GM12878 (cell line): Measurements from ENCODE around the gene INSL3. TPM values are rescaled to one million over a fixed set of nuclear protein-coding genes. Genes with fewer than 3 reads are reported as not detected.

Experiments used
- ATAC-seq: fragments of 200-7000 bp; cut with Tn5 transposase; 3 replicates; pipeline ENCODE4 v1.9.1; 2020; ENCODE audit warnings: mild to moderate bottlenecking, moderate library complexity
- BruUV-seq: library from RNA; stranded (reverse); fragments of 400-500 nt; replicated peaks from 2 replicates; lab custom pipeline; 2021; lab: Mats Ljungman, UMichigan
- CTCF ChIA-PET: fragments of 300-600 bp; sonication (Branson Sonifier 250); formaldehyde crosslinking; extraction: SDS; loops from one replicate; lab custom pipeline; 2021; ENCODE audit warnings: inconsistent platforms; lab: Yijun Ruan, JAX
- POLR2A ChIA-PET: fragments of 350-600 bp; formaldehyde crosslinking; extraction: SDS; loops from one replicate; lab custom pipeline; 2021; ENCODE audit warnings: inconsistent platforms; lab: Charles Lee
- RAD21 ChIA-PET: fragments of 300-600 bp; sonication (Branson Sonifier 250); formaldehyde crosslinking; loops from one replicate; lab custom pipeline; 2023; ENCODE audit warnings: antibody characterized with exemption; ENCODE audit not compliant: unreplicated experiment; lab: Charles Lee
- SMC1A ChIA-PET: fragments of 300-600 bp; sonication (Branson Sonifier 250); formaldehyde crosslinking; loops from one replicate; lab custom pipeline; 2023; ENCODE audit not compliant: unreplicated experiment, uncharacterized antibody; lab: Charles Lee
- DNase-seq: peaks from one replicate; pipeline ENCODE4 v3.0.0-alpha.2; 2011; ENCODE audit warnings: low read depth, low spot score
- FAIRE-seq: peaks from 3 replicates; lab custom pipeline; 2011; peaks lifted over from hg19 to GRCh38; lab: Jason Lieb, UNC
- H2AFZ ChIP-seq: 2 replicates; pipeline ENCODE4 v1.6.0; 2011; ENCODE audit warnings: low read depth, low read length, control low read depth; ENCODE audit not compliant: control insufficient read depth
- H3K27ac ChIP-seq: 2 replicates; pipeline ENCODE4 v1.5.1; 2011; ENCODE audit warnings: control low read depth; ENCODE audit not compliant: control insufficient read depth, insufficient read depth
- H3K27me3 ChIP-seq, 2 experiments: replicated peaks in 1 of 2; 2 replicates each; pipeline versions ENCODE4 v1.6.0 to v1.6.1; 2011; ENCODE audit warnings: low read length in 1 of 2; ENCODE audit not compliant: control insufficient read depth in 2 of 2, insufficient read depth in 2 of 2
- H3K36me3 ChIP-seq, 2 experiments: 2 replicates each; pipeline ENCODE4 v1.5.1; 2011; ENCODE audit warnings: low read length in 1 of 2; ENCODE audit not compliant: control insufficient read depth in 2 of 2, insufficient read depth in 2 of 2
- H3K4me1 ChIP-seq: 2 replicates; pipeline ENCODE4 v1.6.1; 2011; ENCODE audit warnings: mild to moderate bottlenecking, low read length, moderate library complexity, mixed read lengths; ENCODE audit not compliant: control insufficient read depth, insufficient read depth
- H3K4me2 ChIP-seq: 2 replicates; pipeline ENCODE4 v1.6.0; 2011; ENCODE audit warnings: control low read depth; ENCODE audit not compliant: control insufficient read depth, insufficient read depth
- H3K4me3 ChIP-seq: fragments of 200-600 bp; sonication (generic); 2 replicates; pipeline ENCODE4 v1.5.1; 2016
- H3K79me2 ChIP-seq: 2 replicates; pipeline ENCODE4 v1.6.0; 2011; ENCODE audit warnings: low read length; ENCODE audit not compliant: control insufficient read depth, insufficient read depth
- H3K9ac ChIP-seq: 2 replicates; pipeline ENCODE4 v1.8.0; 2011; ENCODE audit warnings: low read length, control low read depth, mixed read lengths; ENCODE audit not compliant: control insufficient read depth, insufficient read depth
- H3K9me3 ChIP-seq: replicated peaks from 3 replicates; pipeline ENCODE4 v1.5.1; 2011; ENCODE audit warnings: mild to moderate bottlenecking, low read length; ENCODE audit not compliant: control insufficient read depth, insufficient read depth
- H4K20me1 ChIP-seq: 2 replicates; pipeline ENCODE4 v1.6.0; 2011; ENCODE audit not compliant: control insufficient read depth, insufficient read depth
- BHLHE40 ChIP-seq, 2 experiments: fragments of 450-650 bp in 1 of 2; IDR thresholded peaks; 2 replicates each; pipeline ENCODE4 v1.6.1; 2011 to 2017; ENCODE audit warnings: low read depth in 2 of 2, borderline replicate concordance in 1 of 2, improper control_type of control experiment in 1 of 2, low read length in 1 of 2, mild to moderate bottlenecking in 1 of 2
- KDM1A ChIP-seq: fragments of 200-600 bp; sonication (generic); IDR thresholded peaks from 2 replicates; pipeline ENCODE4 v1.6.1; 2016; ENCODE audit warnings: borderline replicate concordance
- POU2F2 ChIP-seq: IDR thresholded peaks from 3 replicates; pipeline ENCODE4 v1.6.1; 2011; ENCODE audit warnings: low read depth, mild to moderate bottlenecking, low read length, borderline replicate concordance
- SIX5 ChIP-seq: IDR thresholded peaks from 2 replicates; pipeline ENCODE4 v1.6.1; 2011; ENCODE audit warnings: mild to moderate bottlenecking, low read depth, low read length, moderate library complexity; ENCODE audit not compliant: severe bottlenecking
- SPI1 ChIP-seq: IDR thresholded peaks from 2 replicates; pipeline ENCODE4 v1.6.1; 2011; ENCODE audit warnings: low read depth, mild to moderate bottlenecking, low read length, moderate library complexity, borderline replicate concordance; ENCODE audit not compliant: insufficient read depth
- SREBF2 ChIP-seq: IDR thresholded peaks from 2 replicates; pipeline ENCODE4 v1.6.1; 2012; ENCODE audit warnings: mild to moderate bottlenecking, low read length
- whole genome bisulfite sequencing: methylation state at CpG from one replicate; pipeline ENCODE4 v1.1.6; 2016; ENCODE audit warnings: low lambda C conversion rate; ENCODE audit not compliant: insufficient replicate concordance, insufficient coverage; ENCODE audit errors: missing lambda C conversion rate; 5-methylcytosine and 5-hydroxymethylcytosine counted together
- in situ Hi-C: fragments of 300-500 bp; cut with MboI; formaldehyde crosslinking; loops from 9 replicates; pipeline ENCODE4 v1.14.3; 2018; ENCODE audit warnings: mixed read lengths
- intact Hi-C: fragments of 100-400 bp; cut with micrococcal nuclease; formaldehyde crosslinking; loops from one replicate; pipeline ENCODE4 v1.14.2; 2022; ENCODE audit not compliant: unreplicated experiment
- polyA plus RNA-seq, 11 experiments: library from polyadenylated mRNA; depleted of rRNA in 4 of 11; unstranded in 6 of 11; stranded (reverse) in 5 of 11; fragments of >200 nt; fragmentation: Nextera tagmentation in 4 of 11; fragmentation: Illumina TruSeq in 1 of 11; extraction: Ambion mirVana in 4 of 11; extraction: Trizol in 1 of 11; gene quantifications; 1 replicate in 1 of 11; 2 replicates in 10 of 11; pipeline versions ENCODE4 v1.2.1 to v1.2.3, GENCODE V29; 2011 to 2016; ENCODE audit warnings: inconsistent platforms in 2 of 11, missing spikeins in 2 of 11, low read depth in 1 of 11
- total RNA-seq, 4 experiments: library from RNA; depleted of rRNA in 3 of 4; stranded (reverse); fragments of >200 nt in 3 of 4; fragmentation: Illumina TruSeq in 1 of 4; extraction: Trizol in 1 of 4; gene quantifications; 2 replicates each; pipeline versions ENCODE4 v1.2.1 to v1.2.3, GENCODE V29; 2013 to 2021
- TF ChIP-seq, protein P1 (sequence below): IDR thresholded peaks from 2 replicates; pipeline ENCODE4 v1.6.1; 2012; ENCODE audit warnings: low read depth, low read length, improper control_type of control experiment
- TF ChIP-seq, protein P2 (sequence below): fragments of 450-650 bp; formaldehyde crosslinking; IDR thresholded peaks from 2 replicates; pipeline ENCODE4 v1.4.0; 2022; ENCODE audit warnings: mild to moderate bottlenecking, moderate library complexity

The INSL3 gene
- total and polyA plus RNA-seq, 10 of the 15 experiments (the other 5 are each of a cell fraction or from before 2014, with no cell fraction given) = 0.27 to 1.9 (median 0.70) TPM

DNA sequence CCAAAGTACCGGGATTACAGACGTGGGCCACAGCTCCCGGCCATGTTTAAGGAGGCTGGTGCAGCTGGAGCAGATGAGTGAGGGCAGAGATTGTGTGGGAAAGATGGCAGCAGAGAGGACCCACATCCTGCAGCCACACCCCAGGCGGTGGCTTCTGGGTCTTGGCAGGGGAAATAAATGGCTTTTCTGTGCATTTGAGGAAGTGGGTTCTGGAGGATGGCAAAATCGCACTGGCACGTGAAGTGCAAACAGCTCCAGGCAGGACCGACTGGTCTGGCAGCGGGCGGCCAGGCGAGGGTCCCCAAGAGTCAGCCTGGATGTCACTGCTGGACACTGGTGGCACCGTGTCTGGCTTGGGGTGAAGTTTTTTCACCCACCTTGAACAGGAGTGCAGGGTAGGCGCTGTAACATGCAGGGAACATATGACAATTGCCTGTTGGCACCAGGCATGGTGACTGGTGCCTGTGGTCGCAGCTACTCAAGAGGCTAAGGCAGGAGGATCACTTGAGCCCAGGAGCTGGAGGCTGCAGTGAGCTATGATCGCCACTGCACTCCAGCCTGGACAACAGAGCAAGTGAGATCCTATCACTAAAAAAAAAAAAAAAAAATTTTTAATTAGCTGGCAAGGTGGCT is 17.9 kb downstream of the INSL3 start:
- H3K4me2 ChIP-seq = no peak overlapping the region
- ChIA-PET RAD21 (no interaction called here), POLR2A (interaction anchor here (0.6 to 1.1 kb wide), 3 partner anchors 20 to 593 kb away, joined by 3 to 4 read pairs (median 3); partner anchors contain the start of gene MAP1S), CTCF (interaction anchor here (1.0 to 2.1 kb wide), 6 partner anchors 21 to 134 kb away, joined by 3 to 5 read pairs (median 4); partner anchors contain the start of gene RPL18A), SMC1A (no interaction called here)
- 9% methylated on average over 14 of the region's 14 CpGs for WGBS
- no peak overlapping the region for H3K4me3 ChIP-seq
- ATAC-seq (peak; percentile 20; the same call in 1 of the 3 replicates), DNase-seq (no peak), FAIRE-seq (no peak)
- no peak overlapping the region for H3K27ac ChIP-seq
- no peaks in the 10 kb centered on the region for H4K20me1 ChIP-seq
- intact Hi-C loops = no loop called here
- no peaks in the 10 kb centered on the region for H3K9me3 ChIP-seq
- no peaks in the 10 kb centered on the region for H3K36me3 ChIP-seq
- no peaks in the 10 kb centered on the region for H3K79me2 ChIP-seq
- H3K27me3 ChIP-seq = peaks cover 3% of the 10 kb centered on the region in 2 experiments; a peak in 3 of 4 replicates
- H2AFZ ChIP-seq = no peak overlapping the region
- no peak overlapping the region for H3K9ac ChIP-seq
- no peak for TF ChIP-seq SIX5
- TF ChIP-seq SREBF2 = no peak
- TF ChIP-seq SPI1 = peak; percentile 50; the same call in 1 of the 2 replicates
- TF ChIP-seq, protein P1, sequence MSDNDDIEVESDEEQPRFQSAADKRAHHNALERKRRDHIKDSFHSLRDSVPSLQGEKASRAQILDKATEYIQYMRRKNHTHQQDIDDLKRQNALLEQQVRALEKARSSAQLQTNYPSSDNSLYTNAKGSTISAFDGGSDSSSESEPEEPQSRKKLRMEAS = no peak
- no peak for TF ChIP-seq KDM1A
- TF ChIP-seq BHLHE40 (IDR thresholded peaks at IDR 0.05; ENCODE audit: borderline replicate concordance in 1 of 2, low read depth in 2 of 2, low read length in 1 of 2) = peak in 1 of 2 experiments; percentile 41; a peak in 1 of 4 replicates
- TF ChIP-seq, protein P2, sequence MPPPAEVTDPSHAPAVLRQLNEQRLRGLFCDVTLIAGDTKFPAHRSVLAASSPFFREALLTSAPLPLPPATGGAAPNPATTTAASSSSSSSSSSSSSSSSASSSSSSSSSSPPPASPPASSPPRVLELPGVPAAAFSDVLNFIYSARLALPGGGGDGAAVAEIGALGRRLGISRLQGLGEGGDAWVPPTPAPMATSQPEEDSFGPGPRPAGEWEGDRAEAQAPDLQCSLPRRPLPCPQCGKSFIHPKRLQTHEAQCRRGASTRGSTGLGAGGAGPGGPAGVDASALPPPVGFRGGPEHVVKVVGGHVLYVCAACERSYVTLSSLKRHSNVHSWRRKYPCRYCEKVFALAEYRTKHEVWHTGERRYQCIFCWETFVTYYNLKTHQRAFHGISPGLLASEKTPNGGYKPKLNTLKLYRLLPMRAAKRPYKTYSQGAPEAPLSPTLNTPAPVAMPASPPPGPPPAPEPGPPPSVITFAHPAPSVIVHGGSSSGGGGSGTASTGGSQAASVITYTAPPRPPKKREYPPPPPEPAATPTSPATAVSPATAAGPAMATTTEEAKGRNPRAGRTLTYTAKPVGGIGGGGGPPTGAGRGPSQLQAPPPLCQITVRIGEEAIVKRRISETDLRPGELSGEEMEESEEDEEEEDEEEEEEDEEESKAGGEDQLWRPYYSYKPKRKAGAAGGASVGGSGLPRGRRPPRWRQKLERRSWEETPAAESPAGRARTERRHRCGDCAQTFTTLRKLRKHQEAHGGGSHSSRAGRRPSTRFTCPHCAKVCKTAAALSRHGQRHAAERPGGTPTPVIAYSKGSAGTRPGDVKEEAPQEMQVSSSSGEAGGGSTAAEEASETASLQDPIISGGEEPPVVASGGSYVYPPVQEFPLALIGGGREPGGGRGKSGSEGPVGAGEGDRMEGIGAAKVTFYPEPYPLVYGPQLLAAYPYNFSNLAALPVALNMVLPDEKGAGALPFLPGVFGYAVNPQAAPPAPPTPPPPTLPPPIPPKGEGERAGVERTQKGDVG = no peak
- TF ChIP-seq POU2F2 = no peak
- no peaks in the 10 kb centered on the region for H3K4me1 ChIP-seq
- in situ Hi-C loops = no loop called here
- no TSS peak for BruUV-seq
